Lung (tissue), 13 donors: ENCODE results near the gene TSPAN32. TPM values are rescaled to one million over a fixed set of nuclear protein-coding genes. Genes with fewer than 3 reads are reported as not detected.

ENCODE experiments used
- ATAC-seq: fragments of 200-7000 bp; cut with Tn5 transposase; one replicate; pipeline ENCODE4 v1.9.1; 2020; ENCODE audit warnings: moderate number of reproducible peaks; ENCODE audit not compliant: insufficient read depth, low FRiP score
- DNase-seq, 3 donors: peaks; one replicate each; pipeline ENCODE4 v3.0.0-alpha.2; 2013 to 2017
- H3K27ac ChIP-seq, 2 donors: one replicate each; pipeline ENCODE4 v1.5.1; 2013; ENCODE audit warnings: mild to moderate bottlenecking in 2 of 2, moderate library complexity in 2 of 2, control low read depth in 1 of 2, inconsistent platforms in 1 of 2, low read depth in 1 of 2, low read length in 1 of 2
- H3K27me3 ChIP-seq, 3 donors: one replicate each; pipeline ENCODE4 v1.5.1; 2013; ENCODE audit warnings: low read length in 2 of 3; ENCODE audit not compliant: control insufficient read depth in 3 of 3, insufficient read depth in 3 of 3
- H3K36me3 ChIP-seq, 4 donors: one replicate each; pipeline ENCODE4 v1.5.1; 2013; ENCODE audit warnings: low read length in 4 of 4, mild to moderate bottlenecking in 1 of 4, moderate library complexity in 1 of 4; ENCODE audit not compliant: control insufficient read depth in 4 of 4, insufficient read depth in 4 of 4
- H3K4me1 ChIP-seq, 5 donors: one replicate each; pipeline ENCODE4 v1.5.1; 2013; ENCODE audit warnings: low read length in 5 of 5, mild to moderate bottlenecking in 2 of 5, moderate library complexity in 1 of 5; ENCODE audit not compliant: control insufficient read depth in 5 of 5, insufficient read depth in 5 of 5
- H3K4me3 ChIP-seq: one replicate; pipeline ENCODE4 v1.5.1; 2013; ENCODE audit warnings: mild to moderate bottlenecking, control low read depth, moderate library complexity
- H3K9ac ChIP-seq, 2 donors: one replicate each; pipeline ENCODE4 v1.5.1; 2013; ENCODE audit warnings: low read length in 2 of 2, control low read depth in 1 of 2; ENCODE audit not compliant: insufficient read depth in 1 of 2
- H3K9me3 ChIP-seq, 4 donors: one replicate each; pipeline ENCODE4 v1.5.1; 2013; ENCODE audit warnings: low read length in 3 of 4, mild to moderate bottlenecking in 1 of 4, moderate library complexity in 1 of 4; ENCODE audit not compliant: control insufficient read depth in 4 of 4, insufficient read depth in 3 of 4
- CTCF ChIP-seq: IDR thresholded peaks from 2 replicates; pipeline ENCODE4 v1.5.1; 2012; ENCODE audit warnings: mild to moderate bottlenecking; ENCODE audit errors: control extremely low read depth, extremely low read depth
- WGBS, 2 donors: extraction: QIAGEN DNeasy Blood & Tissue Kit; methylation state at CpG; one replicate each; pipeline ENCODE4 v1.1.7; 2013; 5-methylcytosine and 5-hydroxymethylcytosine counted together
- polyA plus RNA-seq, 2 donors: library from polyadenylated mRNA; stranded (reverse); fragments of 200-250 nt; gene quantifications; one replicate each; pipeline ENCODE4 v1.2.1, GENCODE V29; 2013
- small RNA-seq: library from RNA; depleted of rRNA; stranded (forward); fragments of <200 nt; gene quantifications from one replicate; pipeline ENCODE3, GENCODE V24; 2014; ENCODE audit warnings: low replicate concordance
- total RNA-seq, 2 donors: library from RNA; depleted of rRNA in 1 of 2; stranded (reverse); fragments of >200 nt in 1 of 2; gene quantifications; one replicate each; pipeline ENCODE4 v1.2.1, GENCODE V29; 2014 to 2021
- donor health status: control.
- donor health status: control.
- donor health status: Bipolar disorder and iron deficiency.
- donor health status: healthy.
- donor health status: DM: yes; HTN: yes; CAD: no.

The TSPAN32 gene
- total and polyA plus RNA-seq, 4 donors, result 6.1 to 7.6 (median 7.1) TPM

- H3K9ac ChIP-seq, result no peak overlapping the region
- peaks cover 0 to 25% (median 7%) of the 10 kb centered on the region in 5 donors for H3K4me1 ChIP-seq
- no peaks in the 10 kb centered on the region for H3K36me3 ChIP-seq
- H3K4me3 ChIP-seq, result no peak overlapping the region
- H3K27me3 ChIP-seq, result no peaks in the 10 kb centered on the region
- peak; percentile 45 to 61 (median 57) for DNase-seq
- no peak for ATAC-seq
- no peak for TF ChIP-seq CTCF
- no peaks in the 10 kb centered on the region for H3K9me3 ChIP-seq
- no peak overlapping the region for H3K27ac ChIP-seq
- 31 to 37% methylated on average over 11 of the region's 11 CpGs for WGBS, 2 donors
These were observed 64.5 kb downstream of the TSPAN32 start for GRCh38 chr11:2366276-2366675.

- no peak for TF ChIP-seq CTCF
- WGBS, 2 donors, result 72 to 76% methylated on average over 7 of the region's 7 CpGs
- no peaks in the 10 kb centered on the region for H3K36me3 ChIP-seq
- DNase-seq (peak in 2 of 3 donors; percentile 24 to 45), ATAC-seq (no peak)
- H3K27me3 ChIP-seq, result no peaks in the 10 kb centered on the region
- peaks cover 0 to 25% (median 7%) of the 10 kb centered on the region in 5 donors for H3K4me1 ChIP-seq
- no peak overlapping the region for H3K9ac ChIP-seq
- no peak overlapping the region for H3K27ac ChIP-seq
- H3K4me3 ChIP-seq, result no peak overlapping the region
- no peaks in the 10 kb centered on the region for H3K9me3 ChIP-seq
These were observed 64.9 kb downstream of the TSPAN32 start for GRCh38 chr11:2366733-2367132.

DNA sequence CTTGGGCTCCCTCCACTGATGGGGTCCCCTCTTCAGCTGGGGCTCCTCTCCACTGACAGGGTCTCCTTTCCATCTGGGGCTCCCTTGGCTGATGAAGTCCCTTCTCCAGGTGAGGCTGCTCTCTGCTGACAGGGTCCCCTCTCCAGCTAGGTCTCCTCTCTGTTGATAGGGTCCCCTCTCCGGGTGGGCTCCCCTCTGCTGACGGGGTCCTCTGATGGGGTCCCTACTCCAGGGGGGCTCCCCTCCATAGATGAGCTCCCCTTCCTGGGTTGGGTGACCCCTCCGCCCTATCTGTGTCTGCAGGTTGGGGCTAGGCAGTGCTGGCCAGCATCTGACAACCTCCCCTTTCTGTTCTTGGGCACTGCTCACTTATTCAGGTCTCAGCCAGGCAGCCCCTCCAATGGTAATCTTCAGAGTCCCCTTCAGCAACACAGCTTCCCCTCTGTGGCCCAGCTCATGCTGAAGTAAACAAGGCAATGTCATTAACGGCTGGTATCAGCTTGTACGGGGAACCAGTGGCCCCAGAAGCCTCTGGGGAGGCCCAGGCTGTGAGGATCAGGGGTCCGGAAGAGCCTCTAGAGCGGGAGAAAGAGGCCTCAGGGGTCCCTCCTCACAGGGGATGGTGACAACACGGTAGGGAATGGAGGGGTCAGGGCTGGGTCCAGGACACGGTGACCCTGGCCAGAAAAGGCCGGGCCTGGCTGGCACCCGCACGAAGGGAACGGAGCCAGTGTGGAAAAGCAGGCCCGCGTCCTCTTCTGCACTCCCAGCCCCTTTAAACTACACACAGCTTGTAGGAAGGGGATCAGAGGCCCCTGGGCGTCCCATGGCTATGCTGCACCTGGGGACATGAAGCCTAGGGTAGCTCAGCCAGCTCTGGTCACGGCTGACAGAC is 65.7 kb downstream of the TSPAN32 start:
- TF ChIP-seq CTCF, result no peak
- 83 to 84% methylated on average over 17 of the region's 17 CpGs for WGBS, 2 donors
- H3K9ac ChIP-seq, result no peak overlapping the region
- H3K27me3 ChIP-seq, result no peaks in the 10 kb centered on the region
- DNase-seq (peak in 1 of 3 donors; percentile 22), ATAC-seq (no peak)
- no peak overlapping the region for H3K4me3 ChIP-seq
- peaks cover 0 to 25% (median 7%) of the 10 kb centered on the region in 5 donors for H3K4me1 ChIP-seq
- H3K27ac ChIP-seq, result no peak overlapping the region
- H3K9me3 ChIP-seq, result no peaks in the 10 kb centered on the region
- no peaks in the 10 kb centered on the region for H3K36me3 ChIP-seq

Small RNA genes within 50 kb of the gene (small RNA-seq; reads per million reads assigned to genes)
- gene RNU6-878P, result not detected

Other genes with a start within 250 kb of the TSPAN32 start
- gene IGF2, start 162.6 kb upstream of the TSPAN32 start, total RNA-seq, result 10 to 100 TPM; 23.5 to 87.7 TPM
- gene IGF2, start 162.6 kb upstream of the TSPAN32 start, polyA plus RNA-seq, result 1 to 10 TPM; 2.9 to 7.8 TPM
- not detected for gene INS, start 140.8 kb upstream of the TSPAN32 start, total RNA-seq
- 1 to 10 TPM; 1.2 to 3.3 TPM for gene INS, start 140.8 kb upstream of the TSPAN32 start, polyA plus RNA-seq
- gene TH, start 130.2 kb upstream of the TSPAN32 start, total RNA-seq, result under 1 TPM in 1 of 2 donors, not detected in 1; 0.31 TPM
- under 1 TPM in 1 of 2 donors, not detected in 1; 0.14 TPM for gene TH, start 130.2 kb upstream of the TSPAN32 start, polyA plus RNA-seq
- gene ASCL2, start 31.4 kb upstream of the TSPAN32 start, total RNA-seq, result 1 to 10 TPM in 1 of 2 donors, not detected in 1; 2.4 TPM
- 1 to 10 TPM in 1 of 2 donors, under 1 TPM in 1; 0.94 to 2.2 TPM for gene ASCL2, start 31.4 kb upstream of the TSPAN32 start, polyA plus RNA-seq
- 1 to 10 TPM; 3.4 to 5.2 TPM for gene C11orf21, start 95 bp upstream of the TSPAN32 start, total RNA-seq
- 1 to 10 TPM; 4.3 to 6.0 TPM for gene C11orf21, start 95 bp upstream of the TSPAN32 start, polyA plus RNA-seq
- gene CD81, start 75.3 kb downstream of the TSPAN32 start, total RNA-seq, result 100 to 1,000 TPM; 605 to 708 TPM
- gene CD81, start 75.3 kb downstream of the TSPAN32 start, polyA plus RNA-seq, result 100 to 1,000 TPM; 412 to 679 TPM
- gene TSSC4, start 98.7 kb downstream of the TSPAN32 start, total RNA-seq, result 10 to 100 TPM; 25.1 to 56.5 TPM
- 10 to 100 TPM; 48.8 to 50.7 TPM for gene TSSC4, start 98.7 kb downstream of the TSPAN32 start, polyA plus RNA-seq
- under 1 TPM; 0.18 to 0.20 TPM for gene TRPM5, start 142.5 kb downstream of the TSPAN32 start, total RNA-seq
- under 1 TPM; 0.02 to 0.04 TPM for gene TRPM5, start 142.5 kb downstream of the TSPAN32 start, polyA plus RNA-seq
- 10 to 100 TPM; 15.4 to 41.7 TPM for gene KCNQ1, start 143.0 kb downstream of the TSPAN32 start, total RNA-seq
- gene KCNQ1, start 143.0 kb downstream of the TSPAN32 start, polyA plus RNA-seq, result 10 to 100 TPM; 23.5 to 29.0 TPM